HepG2 (cell line): ENCODE results near the gene PHOSPHO2. TPM values are rescaled to one million over a fixed set of nuclear protein-coding genes. Genes with fewer than 3 reads are reported as not detected.

Experiments
- ARNT2 ChIP-seq: sonication (generic); formaldehyde crosslinking; IDR thresholded peaks from 2 replicates; pipeline ENCODE4 v1.8.0; 2022; ENCODE audit warnings: mild to moderate bottlenecking, low read depth, missing genetic modification reagents, moderate library complexity
- KDM5A ChIP-seq: fragments of 200-600 bp; sonication (generic); IDR thresholded peaks from 2 replicates; pipeline ENCODE4 v1.7.0; 2018; ENCODE audit warnings: antibody characterized with exemption, mild to moderate bottlenecking, low read length, borderline replicate concordance
- KLF11 ChIP-seq: IDR thresholded peaks from 2 replicates; pipeline ENCODE4 v1.6.1; 2016; ENCODE audit warnings: missing compliant biosample characterization
- MEIS1 ChIP-seq: sonication (generic); formaldehyde crosslinking; IDR thresholded peaks from 2 replicates; pipeline ENCODE4 v1.9.0; 2021; ENCODE audit warnings: mild to moderate bottlenecking, missing genetic modification reagents, moderate library complexity, borderline replicate concordance
- MTF1 ChIP-seq: sonication (generic); formaldehyde crosslinking; IDR thresholded peaks from 2 replicates; pipeline ENCODE4 v1.5.0; 2020; ENCODE audit warnings: missing genetic modification reagents
- PTBP1 ChIP-seq: fragments of 200-400 bp; formaldehyde crosslinking; IDR thresholded peaks from 2 replicates; pipeline ENCODE4 v1.6.1; 2018; ENCODE audit warnings: low read length, low read depth; ENCODE audit not compliant: poor library complexity, severe bottlenecking
- SMYD3 ChIP-seq: sonication (generic); formaldehyde crosslinking; IDR thresholded peaks from 2 replicates; pipeline ENCODE4 v1.8.1; 2023; ENCODE audit warnings: mild to moderate bottlenecking, missing genetic modification reagents
- WIZ ChIP-seq: sonication (generic); formaldehyde crosslinking; IDR thresholded peaks from 2 replicates; pipeline ENCODE4 v1.5.1; 2020; ENCODE audit warnings: mild to moderate bottlenecking, missing genetic modification reagents
- ZFAT ChIP-seq: sonication (generic); formaldehyde crosslinking; conservative IDR thresholded peaks from 2 replicates; pipeline ENCODE4 v1.8.1; 2023; ENCODE audit warnings: missing genetic modification reagents, inconsistent platforms
- ZFP90 ChIP-seq: sonication (generic); formaldehyde crosslinking; IDR thresholded peaks from 2 replicates; pipeline ENCODE4 v1.8.0; 2022; ENCODE audit warnings: missing genetic modification reagents, mild to moderate bottlenecking, inconsistent platforms, borderline replicate concordance
- ZFX ChIP-seq: sonication (generic); formaldehyde crosslinking; IDR thresholded peaks from 2 replicates; pipeline ENCODE4 v1.4.0; 2020; ENCODE audit warnings: mild to moderate bottlenecking, low read depth, missing genetic modification reagents, moderate library complexity
- ZNF773 ChIP-seq: sonication (generic); formaldehyde crosslinking; IDR thresholded peaks from 2 replicates; pipeline ENCODE4 v1.4.0; 2020; ENCODE audit warnings: missing genetic modification reagents, borderline replicate concordance
- polyA plus RNA-seq, 8 experiments: library from polyadenylated mRNA; depleted of rRNA in 3 of 8; stranded (reverse) in 7 of 8; unstranded in 1 of 8; fragments of >200 nt; fragmentation: Illumina TruSeq in 4 of 8; extraction: Trizol in 4 of 8; gene quantifications; 2 replicates each; pipeline versions ENCODE4 v1.2.1 to v1.2.3, GENCODE V29; 2011 to 2016; ENCODE audit warnings: low read depth in 4 of 8, missing spikeins in 1 of 8, mixed read lengths in 1 of 8; ENCODE audit not compliant: insufficient read depth in 1 of 8
- total RNA-seq, 5 experiments: library from RNA; depleted of rRNA; stranded (reverse); fragments of >200 nt; fragmentation: Illumina TruSeq; extraction: Trizol; gene quantifications; 2 replicates each; pipeline ENCODE4 v1.2.3, GENCODE V29; 2016; ENCODE audit warnings: low read depth in 1 of 5
- TF ChIP-seq, protein P1 (sequence below): sonication (generic); formaldehyde crosslinking; IDR thresholded peaks from 2 replicates; pipeline ENCODE4 v1.5.0; 2020; ENCODE audit warnings: missing genetic modification reagents
- TF ChIP-seq, protein P2 (sequence below): sonication (generic); formaldehyde crosslinking; IDR thresholded peaks from 2 replicates; pipeline ENCODE4 v1.5.0; 2020; ENCODE audit warnings: mild to moderate bottlenecking, missing genetic modification reagents
- TF ChIP-seq, protein P3 (sequence below): sonication (generic); formaldehyde crosslinking; IDR thresholded peaks from 2 replicates; pipeline ENCODE4 v1.4.0; 2020; ENCODE audit warnings: missing genetic modification reagents
- TF ChIP-seq, protein P4 (sequence below): sonication (generic); formaldehyde crosslinking; IDR thresholded peaks from 2 replicates; pipeline ENCODE4 v1.5.1; 2020; ENCODE audit warnings: missing genetic modification reagents, mild to moderate bottlenecking, borderline replicate concordance

PHOSPHO2 gene
- total and polyA plus RNA-seq, 2 of the 13 experiments (the other 11 are each of a cell fraction or from before 2014, with no cell fraction given) = 6.1 to 11.4 TPM

DNA sequence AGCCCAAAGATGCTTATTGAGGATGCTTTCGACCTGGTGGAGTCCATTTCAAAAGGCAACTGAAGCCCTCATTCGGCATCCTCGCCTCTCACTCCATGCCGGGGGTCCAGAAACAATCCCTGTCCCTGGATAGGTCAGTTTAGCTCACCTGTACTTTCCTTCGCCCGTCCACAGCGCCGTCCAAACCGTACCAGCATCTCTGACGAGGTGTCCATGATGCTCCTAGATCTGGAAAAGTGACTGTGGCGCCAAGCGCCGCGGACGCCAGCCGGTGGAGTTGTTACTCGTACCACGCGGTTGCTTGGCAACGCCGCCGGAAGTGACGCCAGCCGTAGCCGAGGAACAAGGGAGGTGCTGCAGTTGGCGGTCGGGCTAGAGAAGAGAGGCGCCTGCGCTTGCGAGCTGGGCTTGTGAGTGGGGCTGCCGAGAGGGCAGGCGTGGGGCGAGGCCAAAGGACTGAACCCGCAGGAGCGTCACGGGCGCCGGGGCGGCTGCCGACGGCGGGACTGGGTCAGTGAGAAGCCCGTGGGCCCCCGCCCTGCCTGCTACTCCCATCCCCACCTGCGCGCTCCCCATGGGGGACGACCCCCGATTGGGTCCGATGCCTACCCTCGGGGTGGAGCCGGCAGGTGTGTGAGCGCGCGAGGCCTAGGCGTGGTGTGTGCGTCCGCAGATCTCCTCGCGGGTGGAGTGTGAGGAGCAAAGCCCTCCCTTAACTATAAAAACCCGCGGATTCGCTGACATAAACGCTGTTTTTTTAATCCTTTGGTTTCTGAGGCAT lies at the start of gene PHOSPHO2, which contains the start of gene CFAP210 (continued):
- TF ChIP-seq, protein P1, sequence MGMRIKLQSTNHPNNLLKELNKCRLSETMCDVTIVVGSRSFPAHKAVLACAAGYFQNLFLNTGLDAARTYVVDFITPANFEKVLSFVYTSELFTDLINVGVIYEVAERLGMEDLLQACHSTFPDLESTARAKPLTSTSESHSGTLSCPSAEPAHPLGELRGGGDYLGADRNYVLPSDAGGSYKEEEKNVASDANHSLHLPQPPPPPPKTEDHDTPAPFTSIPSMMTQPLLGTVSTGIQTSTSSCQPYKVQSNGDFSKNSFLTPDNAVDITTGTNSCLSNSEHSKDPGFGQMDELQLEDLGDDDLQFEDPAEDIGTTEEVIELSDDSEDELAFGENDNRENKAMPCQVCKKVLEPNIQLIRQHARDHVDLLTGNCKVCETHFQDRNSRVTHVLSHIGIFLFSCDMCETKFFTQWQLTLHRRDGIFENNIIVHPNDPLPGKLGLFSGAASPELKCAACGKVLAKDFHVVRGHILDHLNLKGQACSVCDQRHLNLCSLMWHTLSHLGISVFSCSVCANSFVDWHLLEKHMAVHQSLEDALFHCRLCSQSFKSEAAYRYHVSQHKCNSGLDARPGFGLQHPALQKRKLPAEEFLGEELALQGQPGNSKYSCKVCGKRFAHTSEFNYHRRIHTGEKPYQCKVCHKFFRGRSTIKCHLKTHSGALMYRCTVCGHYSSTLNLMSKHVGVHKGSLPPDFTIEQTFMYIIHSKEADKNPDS (CRISPR knock-in tag) = no peak
- TF ChIP-seq WIZ (CRISPR knock-in tag) (no peak; the same call in 1 of the 2 replicates), MTF1 (CRISPR knock-in tag) (peak; percentile 82; the same call in 1 of the 2 replicates), MEIS1 (CRISPR knock-in tag) (no peak; the same call in 1 of the 2 replicates), ZFX (CRISPR knock-in tag) (peak; percentile 96), ZFP90 (peak; percentile 98), KLF11 (CRISPR knock-in tag) (peak; percentile 64; the same call in 1 of the 2 replicates), ARNT2 (CRISPR knock-in tag) (peak; percentile 62), KDM5A (peak; percentile 76), ZFAT (CRISPR knock-in tag) (peak; percentile 80; the same call in 1 of the 2 replicates), SMYD3 (CRISPR knock-in tag) (peak; percentile 91), ZNF773 (CRISPR knock-in tag) (no peak), PTBP1 (peak; percentile 80)
- TF ChIP-seq, protein P2, sequence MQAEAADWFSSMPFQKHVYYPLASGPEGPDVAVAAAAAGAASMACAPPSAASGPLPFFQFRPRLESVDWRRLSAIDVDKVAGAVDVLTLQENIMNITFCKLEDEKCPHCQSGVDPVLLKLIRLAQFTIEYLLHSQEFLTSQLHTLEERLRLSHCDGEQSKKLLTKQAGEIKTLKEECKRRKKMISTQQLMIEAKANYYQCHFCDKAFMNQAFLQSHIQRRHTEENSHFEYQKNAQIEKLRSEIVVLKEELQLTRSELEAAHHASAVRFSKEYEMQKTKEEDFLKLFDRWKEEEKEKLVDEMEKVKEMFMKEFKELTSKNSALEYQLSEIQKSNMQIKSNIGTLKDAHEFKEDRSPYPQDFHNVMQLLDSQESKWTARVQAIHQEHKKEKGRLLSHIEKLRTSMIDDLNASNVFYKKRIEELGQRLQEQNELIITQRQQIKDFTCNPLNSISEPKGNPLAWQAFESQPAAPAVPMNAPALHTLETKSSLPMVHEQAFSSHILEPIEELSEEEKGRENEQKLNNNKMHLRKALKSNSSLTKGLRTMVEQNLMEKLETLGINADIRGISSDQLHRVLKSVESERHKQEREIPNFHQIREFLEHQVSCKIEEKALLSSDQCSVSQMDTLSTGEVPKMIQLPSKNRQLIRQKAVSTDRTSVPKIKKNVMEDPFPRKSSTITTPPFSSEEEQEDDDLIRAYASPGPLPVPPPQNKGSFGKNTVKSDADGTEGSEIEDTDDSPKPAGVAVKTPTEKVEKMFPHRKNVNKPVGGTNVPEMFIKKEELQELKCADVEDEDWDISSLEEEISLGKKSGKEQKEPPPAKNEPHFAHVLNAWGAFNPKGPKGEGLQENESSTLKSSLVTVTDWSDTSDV (CRISPR knock-in tag) = peak; percentile 97
- TF ChIP-seq, protein P3, sequence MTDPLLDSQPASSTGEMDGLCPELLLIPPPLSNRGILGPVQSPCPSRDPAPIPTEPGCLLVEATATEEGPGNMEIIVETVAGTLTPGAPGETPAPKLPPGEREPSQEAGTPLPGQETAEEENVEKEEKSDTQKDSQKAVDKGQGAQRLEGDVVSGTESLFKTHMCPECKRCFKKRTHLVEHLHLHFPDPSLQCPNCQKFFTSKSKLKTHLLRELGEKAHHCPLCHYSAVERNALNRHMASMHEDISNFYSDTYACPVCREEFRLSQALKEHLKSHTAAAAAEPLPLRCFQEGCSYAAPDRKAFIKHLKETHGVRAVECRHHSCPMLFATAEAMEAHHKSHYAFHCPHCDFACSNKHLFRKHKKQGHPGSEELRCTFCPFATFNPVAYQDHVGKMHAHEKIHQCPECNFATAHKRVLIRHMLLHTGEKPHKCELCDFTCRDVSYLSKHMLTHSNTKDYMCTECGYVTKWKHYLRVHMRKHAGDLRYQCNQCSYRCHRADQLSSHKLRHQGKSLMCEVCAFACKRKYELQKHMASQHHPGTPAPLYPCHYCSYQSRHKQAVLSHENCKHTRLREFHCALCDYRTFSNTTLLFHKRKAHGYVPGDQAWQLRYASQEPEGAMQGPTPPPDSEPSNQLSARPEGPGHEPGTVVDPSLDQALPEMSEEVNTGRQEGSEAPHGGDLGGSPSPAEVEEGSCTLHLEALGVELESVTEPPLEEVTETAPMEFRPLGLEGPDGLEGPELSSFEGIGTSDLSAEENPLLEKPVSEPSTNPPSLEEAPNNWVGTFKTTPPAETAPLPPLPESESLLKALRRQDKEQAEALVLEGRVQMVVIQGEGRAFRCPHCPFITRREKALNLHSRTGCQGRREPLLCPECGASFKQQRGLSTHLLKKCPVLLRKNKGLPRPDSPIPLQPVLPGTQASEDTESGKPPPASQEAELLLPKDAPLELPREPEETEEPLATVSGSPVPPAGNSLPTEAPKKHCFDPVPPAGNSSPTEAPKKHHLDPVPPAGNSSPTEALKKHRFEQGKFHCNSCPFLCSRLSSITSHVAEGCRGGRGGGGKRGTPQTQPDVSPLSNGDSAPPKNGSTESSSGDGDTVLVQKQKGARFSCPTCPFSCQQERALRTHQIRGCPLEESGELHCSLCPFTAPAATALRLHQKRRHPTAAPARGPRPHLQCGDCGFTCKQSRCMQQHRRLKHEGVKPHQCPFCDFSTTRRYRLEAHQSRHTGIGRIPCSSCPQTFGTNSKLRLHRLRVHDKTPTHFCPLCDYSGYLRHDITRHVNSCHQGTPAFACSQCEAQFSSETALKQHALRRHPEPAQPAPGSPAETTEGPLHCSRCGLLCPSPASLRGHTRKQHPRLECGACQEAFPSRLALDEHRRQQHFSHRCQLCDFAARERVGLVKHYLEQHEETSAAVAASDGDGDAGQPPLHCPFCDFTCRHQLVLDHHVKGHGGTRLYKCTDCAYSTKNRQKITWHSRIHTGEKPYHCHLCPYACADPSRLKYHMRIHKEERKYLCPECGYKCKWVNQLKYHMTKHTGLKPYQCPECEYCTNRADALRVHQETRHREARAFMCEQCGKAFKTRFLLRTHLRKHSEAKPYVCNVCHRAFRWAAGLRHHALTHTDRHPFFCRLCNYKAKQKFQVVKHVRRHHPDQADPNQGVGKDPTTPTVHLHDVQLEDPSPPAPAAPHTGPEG (CRISPR knock-in tag) = peak; percentile 87
- TF ChIP-seq, protein P4, sequence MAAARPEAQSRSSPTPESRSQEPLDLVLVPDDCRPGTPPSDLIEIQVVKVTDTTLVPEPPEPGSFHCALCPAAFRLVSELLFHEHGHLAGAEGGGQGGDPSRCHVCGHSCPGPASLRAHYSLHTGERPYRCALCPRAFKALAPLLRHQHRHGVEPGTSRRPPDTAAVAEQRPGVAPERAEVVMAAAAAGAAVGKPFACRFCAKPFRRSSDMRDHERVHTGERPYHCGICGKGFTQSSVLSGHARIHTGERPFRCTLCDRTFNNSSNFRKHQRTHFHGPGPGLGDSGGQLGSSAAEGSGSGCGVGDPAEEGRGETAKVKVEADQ (CRISPR knock-in tag) = peak; percentile 89; the same call in 1 of the 2 replicates
